HG03039 (cell line): ENCODE measurements around the gene RARA.

Experiments
- ATAC-seq: cut with Tn5 transposase; IDR thresholded peaks from one replicate; pipeline ENCODE4 v1.9.1; 2021; ENCODE audit warnings: mild to moderate bottlenecking, moderate library complexity; ENCODE audit not compliant: unreplicated experiment

The RARA gene

GRCh38 chr17:40315678-40316570, 6.9 kb downstream of the RARA start:
- no peak for ATAC-seq

DNA sequence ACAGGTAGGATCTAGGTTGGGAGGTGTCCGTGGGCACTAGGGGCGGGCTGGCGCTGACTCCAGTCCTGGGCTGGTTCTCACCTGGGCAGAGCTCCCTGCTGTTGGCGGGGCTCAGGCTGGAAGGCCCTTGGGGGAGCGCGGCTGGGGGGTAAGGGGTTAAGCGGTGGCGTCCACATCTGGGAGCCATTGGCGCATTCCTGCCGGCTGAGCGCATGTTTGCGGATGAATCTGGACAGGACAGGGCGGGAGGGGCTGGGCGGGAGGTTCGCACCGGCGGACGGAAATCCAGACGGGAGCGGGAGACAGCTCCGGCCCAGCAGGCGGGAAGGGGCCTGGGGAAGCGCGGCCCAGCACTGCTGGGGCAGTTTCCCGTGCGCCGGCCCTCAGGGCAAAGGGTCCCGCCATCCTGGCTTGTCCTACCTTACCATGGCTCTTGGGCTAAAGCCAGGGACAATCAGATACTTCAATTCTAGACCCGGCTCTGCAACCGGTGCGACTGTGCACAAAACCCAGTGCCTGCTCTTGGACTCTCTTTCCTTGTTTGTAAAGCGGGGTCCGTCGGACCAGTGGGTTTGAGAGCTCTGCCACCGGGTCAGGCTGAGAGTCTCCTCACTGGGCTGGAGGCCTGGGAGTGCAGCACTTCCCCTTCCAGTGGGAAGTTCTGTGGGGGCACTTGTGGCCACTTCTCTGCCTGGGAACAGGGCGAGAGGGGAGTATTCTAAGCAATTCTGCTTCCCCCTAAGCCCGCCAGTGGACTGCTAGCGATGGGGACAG, 7.8 kb downstream of the RARA start:
- ATAC-seq, result no peak

- no peak for ATAC-seq
Measured at GRCh38 chr17:40317345-40317873, 8.4 kb downstream of the RARA start.

- peak; percentile 57 for ATAC-seq
Measured at GRCh38 chr17:40317880-40318829, 9.2 kb downstream of the RARA start.

GRCh38 chr17:40318830-40319391, 9.9 kb downstream of the RARA start:
- no peak for ATAC-seq

DNA sequence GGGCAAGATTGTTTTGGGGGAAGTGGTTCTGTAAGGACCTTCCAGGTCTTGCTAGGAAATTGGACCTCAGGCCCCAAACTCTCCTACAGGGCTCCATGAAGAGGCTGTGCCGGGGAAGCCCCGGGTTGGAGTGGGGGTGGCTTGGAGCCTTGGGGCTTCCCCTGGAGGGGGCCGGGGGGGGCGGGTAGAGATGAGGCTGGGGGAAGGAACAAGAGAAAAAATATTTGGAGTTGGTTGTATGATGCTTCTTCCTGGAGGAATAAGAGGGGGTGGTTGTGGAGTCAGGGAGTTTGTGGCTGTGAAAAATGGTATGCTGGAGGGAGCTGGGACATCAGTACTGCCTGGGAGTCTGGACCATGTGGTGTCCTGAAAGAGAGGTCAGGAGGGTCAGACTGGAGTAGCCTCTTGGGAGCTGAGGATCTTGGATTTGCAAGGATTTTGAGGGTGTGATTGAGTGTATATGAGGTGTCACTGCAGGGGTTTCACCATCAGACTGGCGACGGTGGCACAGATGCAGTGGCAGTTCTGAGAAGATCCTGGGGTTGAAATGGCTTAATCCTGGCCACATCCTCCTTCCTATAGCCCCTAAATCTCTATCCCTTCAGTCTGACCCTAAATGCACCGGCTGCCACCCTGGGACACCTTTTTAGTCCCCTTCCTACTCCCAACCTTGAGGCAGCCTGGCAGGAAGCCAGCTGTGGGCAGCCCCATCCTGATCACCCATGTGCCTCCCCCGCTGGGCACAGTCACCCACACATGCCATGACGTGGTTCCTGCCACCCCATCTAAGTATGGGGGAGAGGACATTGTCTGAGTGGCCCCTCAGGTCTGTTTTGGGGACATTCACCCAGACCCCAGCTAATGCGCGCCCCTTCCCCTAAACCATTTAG, 10.9 kb downstream of the RARA start:
- ATAC-seq, result no peak

DNA sequence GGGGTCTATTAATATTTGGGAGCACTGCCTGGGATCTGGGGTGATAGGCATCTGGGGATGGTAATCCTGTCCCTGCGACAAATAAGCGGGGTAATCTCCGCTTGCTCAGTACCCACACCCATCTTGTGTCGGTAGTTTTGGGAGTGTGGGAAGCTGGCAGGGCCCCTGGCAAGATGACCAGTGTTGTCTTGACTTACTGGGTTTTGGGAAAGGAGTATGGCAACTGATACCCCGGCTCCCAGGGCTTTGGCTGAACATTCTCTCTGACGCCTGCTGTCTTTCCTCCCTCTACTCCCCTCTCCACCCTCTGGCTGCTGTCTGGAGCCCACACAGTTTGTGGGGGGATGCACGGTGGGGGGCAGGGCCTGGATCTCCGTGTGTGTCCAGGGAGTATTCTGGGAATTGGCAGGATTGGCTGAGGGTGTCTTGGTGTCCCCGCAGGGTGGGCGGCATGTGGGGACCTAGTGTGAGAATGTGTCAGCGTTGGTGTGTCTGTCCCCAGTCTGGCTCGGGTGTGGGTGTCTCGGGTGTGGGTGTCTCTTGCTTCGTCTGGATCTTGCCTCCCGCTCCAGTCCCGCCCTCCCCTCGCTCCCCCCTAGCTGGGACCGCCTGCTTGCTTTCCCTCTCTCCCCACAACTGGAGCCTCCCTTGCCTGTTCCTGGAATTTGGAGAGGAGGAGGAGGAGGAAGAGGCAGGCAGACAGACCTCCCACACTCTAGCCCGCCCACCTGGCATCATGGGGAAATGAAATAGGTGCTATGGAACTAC, 12.0 kb downstream of the RARA start:
- no peak for ATAC-seq

DNA sequence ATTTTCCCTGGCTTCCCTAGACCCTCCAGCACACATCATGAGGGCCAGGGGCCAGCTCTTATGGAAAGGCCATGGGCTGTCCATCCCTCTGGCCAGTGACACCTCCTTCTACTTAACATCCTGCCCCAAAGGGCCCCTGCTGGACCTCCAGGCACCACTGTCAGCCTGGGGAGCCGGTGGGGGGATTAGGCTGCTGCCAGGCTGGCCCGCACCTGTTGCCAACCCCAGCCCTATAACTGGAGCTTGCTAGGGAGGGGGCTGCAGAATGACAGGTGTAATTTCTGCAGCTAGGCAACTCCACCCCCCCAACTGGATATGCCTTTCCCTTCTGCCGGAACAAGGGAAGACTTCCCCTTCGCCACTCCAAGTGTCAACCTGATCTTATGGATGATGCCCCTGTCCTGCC, 12.5 kb downstream of the RARA start:
- no peak for ATAC-seq

DNA sequence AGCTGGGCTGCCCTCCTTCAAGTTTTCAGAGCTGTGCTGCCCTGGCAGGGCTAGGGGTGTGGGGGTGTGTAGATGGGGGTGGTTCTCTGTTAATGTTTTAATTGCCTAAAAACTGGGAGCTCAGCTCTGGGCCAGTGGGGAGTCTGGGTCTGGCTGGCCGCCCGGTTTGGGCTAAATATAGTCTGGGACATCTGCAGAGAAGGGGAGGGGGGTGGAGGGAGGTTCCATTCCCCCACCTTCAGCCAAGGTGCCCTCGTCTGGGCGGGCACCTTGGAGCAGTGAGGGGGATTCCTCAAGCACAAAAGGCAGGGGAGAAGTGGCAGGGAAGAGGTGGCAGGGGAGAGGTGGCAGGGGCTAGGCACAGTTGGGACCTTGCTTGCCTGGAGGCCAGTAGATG, 13.0 kb downstream of the RARA start:
- ATAC-seq, result no peak

DNA sequence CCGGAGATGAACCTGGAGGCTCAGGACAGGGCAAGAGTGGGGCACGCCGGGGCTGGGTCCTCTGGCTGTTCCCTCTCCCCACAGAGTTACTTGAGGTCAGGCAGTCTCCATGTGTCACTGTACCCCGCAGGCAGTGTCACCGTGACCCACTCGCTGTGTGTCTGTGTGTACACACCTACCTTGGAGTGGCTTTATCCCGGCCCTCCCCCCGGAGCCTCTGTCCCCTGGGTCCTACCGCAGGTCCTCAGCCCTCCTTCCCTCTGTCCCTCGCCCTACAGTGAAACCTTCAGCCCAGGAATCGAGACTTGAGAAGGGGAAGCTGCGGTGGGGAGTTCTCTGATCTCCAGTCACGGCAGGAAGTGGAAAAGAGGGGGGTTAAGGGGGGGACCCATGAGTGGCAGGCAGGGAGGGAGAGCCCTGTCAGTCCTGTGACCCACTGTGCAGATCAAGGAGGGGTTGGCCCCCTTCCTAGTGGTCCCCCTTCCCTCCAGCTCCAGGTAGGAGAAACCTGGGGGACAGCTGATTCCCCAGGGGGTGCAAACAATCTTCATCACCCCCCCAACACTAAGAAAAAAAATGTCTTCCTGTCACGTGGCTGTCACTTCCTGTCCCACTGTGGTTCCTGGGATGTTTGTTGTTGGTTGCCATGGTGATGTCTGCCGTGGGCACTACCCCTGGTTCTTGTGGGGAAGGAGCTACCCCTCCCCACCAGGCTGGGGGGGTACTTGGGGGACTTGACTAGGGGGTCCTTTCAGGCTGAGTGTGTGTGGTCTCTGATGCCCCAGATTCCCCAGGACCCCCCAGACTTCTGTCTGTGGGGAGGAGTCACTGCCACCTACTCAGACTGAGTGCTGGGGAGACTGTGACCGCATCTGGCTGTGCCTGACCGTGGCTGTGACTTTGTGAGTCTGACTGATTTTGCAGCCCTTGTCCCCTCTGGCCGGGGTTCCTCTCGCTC, 13.7 kb downstream of the RARA start:
- no peak for ATAC-seq

GRCh38 chr17:40323391-40324381, 14.7 kb downstream of the RARA start:
- no peak for ATAC-seq

DNA sequence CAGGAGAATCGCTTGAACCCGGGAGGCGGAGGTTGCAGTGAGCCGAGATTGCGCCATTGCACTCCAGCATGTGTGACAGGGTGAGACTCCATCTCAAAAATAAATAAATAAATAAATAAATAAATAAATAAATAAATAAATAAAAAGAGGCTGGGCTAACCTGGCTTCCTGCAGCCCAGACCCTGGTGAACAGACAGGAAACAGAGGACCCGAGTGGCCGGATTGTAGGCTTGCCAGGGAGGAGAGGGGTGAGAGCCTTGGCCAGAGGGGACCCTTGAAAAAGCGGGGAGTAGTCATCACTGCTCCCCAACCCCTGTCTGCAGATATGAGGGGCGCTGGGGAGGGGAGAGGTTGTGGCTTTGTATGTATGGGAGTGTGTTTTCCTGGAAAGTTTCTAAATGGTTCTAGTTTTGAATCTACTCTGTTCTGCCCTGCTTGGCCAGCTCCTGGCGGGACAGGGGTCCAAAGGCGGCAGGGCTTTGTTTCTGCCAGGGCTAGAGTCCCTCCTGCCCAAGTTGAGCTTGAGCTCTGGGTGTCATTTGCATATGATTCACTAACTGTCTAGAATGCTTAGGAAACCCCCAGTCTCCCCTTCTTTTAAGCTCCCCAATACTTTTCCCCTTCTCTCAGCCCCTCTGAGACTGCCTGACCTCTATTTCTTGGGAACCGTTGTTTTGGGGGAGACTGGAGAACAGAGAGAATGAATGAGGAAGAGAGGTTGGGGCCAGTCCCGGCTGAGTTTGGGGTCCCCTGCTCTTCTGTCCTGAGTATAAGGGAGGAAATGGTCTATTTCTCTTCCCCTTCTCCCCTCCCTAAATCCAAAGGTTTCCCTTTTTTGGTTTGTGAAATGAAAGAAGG, 16.4 kb downstream of the RARA start:
- ATAC-seq, result no peak

- ATAC-seq, result no peak
Measured at GRCh38 chr17:40326014-40326831, 17.2 kb downstream of the RARA start.

DNA sequence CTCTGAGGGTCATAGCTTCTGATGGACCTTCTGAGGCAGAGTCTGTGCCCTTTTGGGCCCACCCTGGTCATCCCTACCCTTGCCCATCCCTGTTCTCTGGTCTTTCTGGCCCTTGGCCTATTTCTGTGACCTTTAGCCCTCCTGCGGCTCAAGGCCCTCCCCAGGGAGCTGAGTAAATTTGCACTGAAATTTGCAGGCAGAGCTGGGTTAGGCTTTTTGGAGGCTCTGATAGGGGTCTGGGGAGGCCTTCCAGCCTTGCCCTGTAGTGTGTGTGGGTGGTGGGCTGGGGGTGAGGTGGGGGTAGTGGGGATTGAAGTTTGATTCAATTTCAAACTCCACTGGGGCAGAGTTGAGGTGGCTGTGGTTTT, 17.8 kb downstream of the RARA start:
- no peak for ATAC-seq
